COLO668 (cell line): ENCODE data around the gene CTPS2.
"Not testable (repeated sequence)": the region's sequence is repeated elsewhere in the genome, so short reads cannot be mapped to it uniquely, and the experiment has no call there.

Experiments used
- DNase-seq: peaks from one replicate; lab custom pipeline; 2025; ENCODE audit not compliant: unreplicated experiment; lab: John Stamatoyannopoulos, UW

CTPS2 gene

DNA sequence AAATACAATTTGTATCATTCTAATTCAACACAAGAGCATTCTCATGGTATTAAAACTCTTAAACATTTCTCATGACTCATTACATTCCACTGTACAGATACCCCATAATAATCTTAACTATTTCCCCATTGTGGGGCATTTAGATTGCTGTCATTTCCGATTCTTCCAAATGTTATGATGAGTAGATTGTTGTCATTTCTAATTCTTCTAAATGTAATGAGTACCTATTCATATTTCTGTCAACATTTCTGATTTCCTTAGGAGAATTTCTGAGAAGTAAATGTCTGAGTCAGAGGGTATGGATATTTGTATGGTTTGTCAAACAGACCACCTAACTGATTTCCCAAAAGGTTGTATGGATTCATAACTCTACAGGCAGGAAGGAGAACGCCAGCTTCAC is 54.2 kb downstream of the CTPS2 start:
- no peak for DNase-seq

DNA sequence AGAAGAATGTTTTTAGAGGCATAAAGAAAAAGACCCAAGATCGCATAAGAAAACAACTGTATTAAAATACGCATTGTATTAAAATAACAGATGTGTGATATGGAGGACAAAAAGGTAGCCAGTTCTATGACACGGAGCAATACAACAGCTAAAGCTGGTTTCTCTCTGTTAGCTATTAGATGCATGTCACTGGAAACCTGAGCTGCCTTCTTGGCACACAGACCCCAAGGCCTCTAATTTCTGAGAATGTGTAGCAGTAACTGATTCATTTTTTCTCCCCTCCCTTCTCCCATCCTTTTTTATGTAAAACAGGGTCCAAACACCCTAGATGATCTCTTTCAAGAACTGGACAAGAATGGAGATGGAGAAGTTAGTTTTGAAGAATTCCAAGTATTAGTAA is 58.4 kb downstream of the CTPS2 start:
- DNase-seq: no peak

- DNase-seq: no peak
Observed at GRCh38 chrX:16653424-16653823, 59.0 kb downstream of the CTPS2 start.

GRCh38 chrX:16651391-16652024 is 61.0 kb downstream of the CTPS2 start:
- no peak for DNase-seq

GRCh38 chrX:16649858-16650257 is 62.6 kb downstream of the CTPS2 start, which contains the start of gene S100G:
TSS of gene S100G (plus strand) at chrX:16650158. CDS start at chrX:16651007, 849 bp downstream.
- no peak for DNase-seq

DNA sequence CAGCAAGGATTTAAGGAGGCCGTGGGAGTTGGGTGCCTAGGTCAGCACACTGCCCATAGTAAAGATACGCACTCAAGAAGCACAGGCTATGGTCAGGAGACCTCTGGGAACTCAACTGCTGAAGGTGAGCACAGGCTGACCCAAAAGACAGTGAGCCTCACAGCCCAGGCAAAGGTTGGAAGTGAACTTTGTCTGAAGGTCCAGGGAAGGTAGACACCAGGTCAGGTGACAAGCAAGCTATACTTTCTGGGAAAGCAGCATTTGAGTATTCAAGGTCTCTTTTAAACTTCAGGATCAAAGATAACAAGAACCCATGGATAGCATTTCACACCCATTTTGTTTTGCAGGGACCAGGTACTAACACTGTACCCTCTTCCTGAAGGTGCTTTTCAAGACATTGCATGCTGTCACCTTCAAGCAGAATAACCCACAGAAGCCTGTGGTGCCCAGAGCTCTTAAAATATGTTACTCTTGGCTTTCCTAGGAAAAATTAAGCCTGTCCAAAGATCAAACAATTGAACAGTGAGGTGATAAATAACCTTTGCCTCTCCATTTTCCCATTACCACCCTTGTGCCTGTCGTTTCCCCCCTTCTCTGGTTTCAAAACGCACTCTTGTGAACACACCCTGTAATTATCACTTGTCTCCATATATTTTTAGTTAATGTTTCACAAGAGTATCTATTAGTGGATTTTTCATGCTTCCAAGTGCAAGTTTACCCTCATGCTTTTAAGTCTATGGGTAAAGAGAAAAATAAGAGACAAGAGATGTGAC is 65.9 kb downstream of the CTPS2 start:
- DNase-seq: peak; percentile 6

GRCh38 chrX:16643176-16643575 is 69.3 kb downstream of the CTPS2 start:
- DNase-seq: no peak

DNA sequence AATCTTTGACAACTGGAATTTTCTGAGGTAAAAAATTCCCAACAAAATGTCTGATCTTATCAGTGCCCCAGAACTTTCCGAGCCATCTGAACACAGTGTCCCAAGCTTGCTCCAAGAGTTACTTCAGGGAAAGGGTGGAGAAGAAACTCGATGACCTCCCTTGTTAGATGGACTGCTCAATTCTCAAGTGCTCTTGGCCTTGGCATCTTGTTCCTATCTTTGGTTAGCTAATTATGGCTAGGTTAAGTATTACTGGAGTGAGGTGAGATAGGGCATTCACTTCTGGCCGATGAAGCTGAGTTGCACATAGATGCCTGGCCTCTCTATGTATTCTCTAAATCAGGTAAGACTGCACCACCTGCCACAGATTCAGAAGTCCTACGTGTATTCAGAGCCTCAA is 71.6 kb downstream of the CTPS2 start:
- DNase-seq: no peak

- no peak for DNase-seq
Observed at GRCh38 chrX:16639966-16640365, 72.5 kb downstream of the CTPS2 start.

DNA sequence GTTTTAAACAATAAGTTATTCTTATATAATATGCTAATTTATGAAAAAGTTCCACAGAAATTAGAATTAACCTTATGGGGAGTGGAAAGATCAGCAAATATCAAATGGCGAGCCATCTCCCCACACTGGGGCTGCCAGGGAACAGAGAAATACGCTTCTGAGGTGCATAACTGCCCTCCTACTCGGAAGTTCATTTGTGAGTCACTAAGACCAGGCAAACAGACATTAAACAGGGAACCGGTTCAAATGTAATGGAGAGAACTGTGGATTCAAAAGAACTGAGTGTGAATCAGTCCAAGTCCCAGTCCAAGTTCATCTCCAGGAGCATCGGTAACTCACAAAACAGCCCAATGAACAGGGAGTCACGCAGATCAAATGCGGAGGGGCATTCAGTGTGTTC is 73.9 kb downstream of the CTPS2 start:
- DNase-seq: no peak

DNA sequence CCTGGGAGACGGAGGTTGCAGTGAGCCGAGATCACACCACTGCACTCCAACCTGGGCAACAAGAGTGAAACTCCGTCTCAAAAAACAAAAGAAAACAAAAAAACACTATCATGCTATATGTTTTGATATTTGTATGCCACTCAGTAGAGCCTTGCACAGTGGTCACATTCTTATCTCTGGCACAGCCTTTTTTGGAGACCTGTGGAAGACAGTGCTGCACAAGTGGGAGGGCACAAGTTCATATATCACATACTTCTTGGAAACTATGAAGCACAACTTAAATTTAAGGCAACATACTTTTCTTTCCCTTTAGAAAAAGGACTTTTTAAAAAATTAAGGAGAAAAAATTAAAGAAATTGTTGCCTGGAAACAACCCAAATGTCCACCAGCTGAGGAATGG is 76.9 kb downstream of the CTPS2 start:
- no peak for DNase-seq

- DNase-seq: no peak
Observed at GRCh38 chrX:16635040-16635439, 77.4 kb downstream of the CTPS2 start.

- no peak for DNase-seq
Observed at GRCh38 chrX:16633754-16634153, 78.7 kb downstream of the CTPS2 start.

- no peak for DNase-seq
Observed at GRCh38 chrX:16629909-16630308, 82.6 kb downstream of the CTPS2 start.

DNA sequence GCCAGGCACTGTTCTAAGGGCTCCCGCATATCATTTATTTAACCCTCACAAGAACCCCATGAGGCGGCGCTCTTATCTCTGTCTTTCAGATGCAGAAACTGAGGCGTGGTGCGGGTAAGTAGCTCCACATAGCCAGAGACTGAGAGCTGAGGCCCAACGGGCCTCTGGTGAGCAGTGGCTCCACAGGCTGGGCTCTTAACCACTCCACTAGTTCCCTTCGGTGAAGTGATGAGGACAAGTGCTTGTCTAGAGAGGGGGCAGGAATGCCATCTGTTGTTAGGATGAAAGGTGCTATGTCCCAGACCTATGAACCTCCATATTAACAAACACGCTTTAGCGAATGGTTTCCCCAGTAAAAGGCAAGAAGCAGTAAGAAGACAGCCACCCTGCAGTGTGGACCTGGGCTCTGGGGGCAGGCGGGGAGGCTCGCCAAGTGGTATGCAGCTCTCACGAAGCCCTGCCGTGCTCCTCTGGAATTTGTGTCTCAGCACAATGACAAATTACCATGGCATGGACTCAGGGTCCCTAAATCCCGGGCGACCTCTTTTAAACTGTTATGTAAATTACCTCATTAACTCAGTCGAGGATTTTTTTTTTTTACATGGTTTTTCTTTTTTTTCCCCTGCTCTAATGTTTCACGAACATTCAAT is 83.4 kb downstream of the CTPS2 start:
- no peak for DNase-seq

DNA sequence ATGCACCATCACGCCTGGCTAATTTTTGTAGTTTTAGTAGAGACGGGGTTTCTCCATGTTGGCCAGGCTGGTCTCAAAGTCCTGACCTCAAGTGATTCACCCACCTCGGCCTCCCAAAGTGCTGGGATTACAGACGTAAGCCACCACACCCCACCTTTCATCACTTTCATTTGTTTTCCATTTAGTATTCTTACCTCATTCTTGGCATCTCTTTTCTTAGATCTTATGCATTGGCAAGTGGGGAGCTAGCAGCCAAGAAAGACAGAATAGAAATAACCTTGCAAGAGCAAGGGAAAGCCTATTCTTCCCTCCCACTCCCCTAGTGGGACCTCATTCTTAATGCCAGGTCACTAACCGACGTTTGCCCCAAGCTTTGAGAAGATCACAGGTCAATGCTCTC is 84.0 kb downstream of the CTPS2 start:
- not testable (repeated sequence) for DNase-seq

- no peak for DNase-seq
Observed at GRCh38 chrX:16619024-16619423, 93.4 kb downstream of the CTPS2 start.

DNA sequence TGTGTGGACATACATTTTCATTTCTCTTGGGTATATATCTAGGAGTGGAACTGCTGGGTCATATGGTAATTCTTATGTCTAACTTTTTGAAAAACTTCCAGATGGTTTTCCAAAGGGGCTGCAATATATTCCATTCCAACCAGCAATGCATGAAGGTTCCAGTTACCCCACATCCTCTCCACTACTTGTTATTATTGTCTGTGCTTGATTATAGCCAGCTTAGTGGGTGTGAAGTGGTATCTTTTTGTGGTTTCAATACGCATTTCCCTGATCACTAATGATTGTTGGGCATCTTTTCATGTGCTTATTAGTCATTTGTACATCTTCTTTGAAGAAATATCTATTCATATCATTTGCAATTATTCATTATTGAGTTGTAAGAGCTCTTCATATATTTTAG is 94.0 kb downstream of the CTPS2 start:
- no peak for DNase-seq

DNA sequence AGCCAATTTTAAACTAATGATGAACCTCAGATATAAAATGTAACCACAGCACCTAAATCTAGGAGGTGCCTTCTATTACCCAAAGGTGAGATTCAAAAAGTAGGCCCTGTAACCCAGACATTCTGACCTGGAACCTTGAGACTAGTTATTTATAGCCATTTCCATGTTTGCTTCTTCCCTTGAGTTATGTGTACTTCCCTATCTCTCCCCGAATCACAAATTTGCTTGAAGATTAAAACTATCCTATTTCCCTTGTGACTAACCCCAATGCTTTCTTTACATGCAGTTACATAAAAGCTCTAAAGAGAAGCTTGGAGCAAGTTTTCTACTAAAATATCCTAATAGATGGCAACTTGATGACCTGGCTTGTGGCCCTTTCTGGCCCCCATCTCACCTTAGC is 95.1 kb downstream of the CTPS2 start:
- no peak for DNase-seq

DNA sequence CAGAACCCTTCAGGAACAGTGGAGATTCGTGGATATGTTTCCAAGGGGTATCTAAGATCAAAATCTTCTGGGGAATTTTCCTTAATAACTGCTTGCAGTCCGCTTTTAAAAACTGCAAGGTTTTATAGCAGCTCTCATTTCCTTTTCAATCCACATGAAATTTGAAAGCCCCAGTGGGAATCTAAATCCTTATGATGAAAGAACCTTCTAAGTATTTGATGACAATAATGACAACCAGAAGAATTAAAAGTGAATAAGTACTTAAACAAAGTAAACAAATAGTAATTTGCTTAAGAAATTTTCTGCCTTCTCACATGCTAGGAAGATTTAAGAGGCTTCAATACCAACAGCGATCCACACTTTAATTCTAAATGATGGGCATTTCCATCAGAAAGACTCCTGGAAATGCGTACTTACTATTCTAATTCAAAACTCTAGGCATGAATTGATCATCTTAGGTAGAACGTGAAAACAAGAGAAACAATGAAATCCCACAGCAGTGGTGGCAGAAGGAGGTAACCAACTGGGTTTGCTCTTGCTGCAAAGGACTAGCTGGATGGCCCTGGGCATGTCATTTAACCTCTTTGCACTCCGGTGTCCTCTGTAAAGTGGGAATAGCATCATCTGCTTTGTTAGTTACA is 100.1 kb downstream of the CTPS2 start:
- DNase-seq: no peak

- not testable (repeated sequence) for DNase-seq
Observed at GRCh38 chrX:16610654-16611053, 101.8 kb downstream of the CTPS2 start.
